ENCODE measurements around the gene CTDSP2. TPM values are rescaled to one million over a fixed set of nuclear protein-coding genes. Genes with fewer than 3 reads are reported as not detected.

The CTDSP2 gene
- total RNA-seq, 2 experiments from 2014 or later = 44.2 to 118 TPM

GRCh38 chr12:57837864-57838562 lies 8.5 kb downstream of the CTDSP2 start:
- Histone ChIP-seq H2AFZ (ENCODE audit: low read length) (no peak overlapping the region), H4K20me1 (ENCODE audit: insufficient read depth, low read length) (peaks cover 49% of the 10 kb centered on the region), H3K27ac (ENCODE audit: low read depth, low read length, poor library complexity, severe bottlenecking) (peak overlapping the region; percentile 80), H3K4me3 (ENCODE audit: low read depth, low read length, poor library complexity, severe bottlenecking) (peak overlapping the region; percentile 39), H3K9me2 (ENCODE audit: insufficient read depth, low read length) (no peaks in the 10 kb centered on the region), H3K4me2 (ENCODE audit: low read length) (peak overlapping the region; percentile 59), H3K79me2 (ENCODE audit: insufficient read depth, low read depth, low read length) (peaks cover 98% of the 10 kb centered on the region), H3K9me3 (ENCODE audit: low read length) (no peaks in the 10 kb centered on the region), H3K4me1 (ENCODE audit: insufficient read depth, low read length, poor library complexity, severe bottlenecking) (peaks cover 100% of the 10 kb centered on the region), H3K36me3 (ENCODE audit: insufficient read depth, low read length) (no peaks in the 10 kb centered on the region)
- no TSS peak for BruUV-seq (replicated peaks)
- DNase-seq (ENCODE audit: low spot score) = peak; percentile 50
- CTCF ChIA-PET (ENCODE audit: unreplicated experiment) = interaction anchor here (0.6 to 2.7 kb wide), 4 partner anchors 9 to 66 kb away, joined by 3 to 10 read pairs (median 4); partner anchors contain the start of genes CTDSP2 and METTL1
- no peak for TF ChIP-seq CTCF (conservative IDR thresholded peaks at IDR 0.05; ENCODE audit: low read length)
- POLR2A ChIA-PET = interaction anchor here (0.7 to 4.8 kb wide), 9 partner anchors 9 to 803 kb away, joined by 3 to 77 read pairs (median 4); partner anchors contain the start of gene CTDSP2
- intact Hi-C loops (cut with micrococcal nuclease; ENCODE audit: unreplicated experiment) = loop anchor here (1.0 kb wide), 1 partner anchor 7 kb away; no protein-coding TSS in a partner anchor

GRCh38 chr12:57836442-57837375 lies 9.8 kb downstream of the CTDSP2 start:
- Histone ChIP-seq H2AFZ (ENCODE audit: low read length) (no peak overlapping the region), H3K36me3 (ENCODE audit: insufficient read depth, low read length) (no peaks in the 10 kb centered on the region), H3K4me3 (ENCODE audit: low read depth, low read length, poor library complexity, severe bottlenecking) (peak overlapping the region; percentile 59), H3K27ac (ENCODE audit: low read depth, low read length, poor library complexity, severe bottlenecking) (peak overlapping the region; percentile 80), H4K20me1 (ENCODE audit: insufficient read depth, low read length) (peaks cover 42% of the 10 kb centered on the region), H3K9me2 (ENCODE audit: insufficient read depth, low read length) (no peaks in the 10 kb centered on the region), H3K4me1 (ENCODE audit: insufficient read depth, low read length, poor library complexity, severe bottlenecking) (peaks cover 100% of the 10 kb centered on the region), H3K79me2 (ENCODE audit: insufficient read depth, low read depth, low read length) (peaks cover 93% of the 10 kb centered on the region), H3K4me2 (ENCODE audit: low read length) (peak overlapping the region; percentile 89), H3K9me3 (ENCODE audit: low read length) (no peaks in the 10 kb centered on the region)
- DNase-seq (ENCODE audit: low spot score) = peak; percentile 83
- CTCF ChIA-PET (ENCODE audit: unreplicated experiment) = interaction anchor here (1.0 to 2.7 kb wide), 7 partner anchors 10 to 66 kb away, joined by 3 to 10 read pairs (median 5); partner anchors contain the start of genes CTDSP2 and METTL1
- intact Hi-C loops (cut with micrococcal nuclease; ENCODE audit: unreplicated experiment) = loop anchor here (1.0 kb wide), 1 partner anchor 9 kb away; no protein-coding TSS in a partner anchor
- BruUV-seq (replicated peaks) = no TSS peak
- POLR2A ChIA-PET = interaction anchor here (0.6 to 4.8 kb wide), 12 partner anchors 8 to 88 kb away, joined by 3 to 77 read pairs (median 4); partner anchors contain the start of gene CTDSP2
- TF ChIP-seq CTCF (conservative IDR thresholded peaks at IDR 0.05; ENCODE audit: low read length) = no peak
- no peak for TF ChIP-seq EZH2phosphoT487 (IDR thresholded peaks at IDR 0.05; ENCODE audit: borderline replicate concordance, low read depth, low read length)
